ENCODE data around the gene CUX1.

GRCh38 chr7:102077081-102077480 lies 259.7 kb downstream of the CUX1 start:
- TF ChIP-seq, protein P1, sequence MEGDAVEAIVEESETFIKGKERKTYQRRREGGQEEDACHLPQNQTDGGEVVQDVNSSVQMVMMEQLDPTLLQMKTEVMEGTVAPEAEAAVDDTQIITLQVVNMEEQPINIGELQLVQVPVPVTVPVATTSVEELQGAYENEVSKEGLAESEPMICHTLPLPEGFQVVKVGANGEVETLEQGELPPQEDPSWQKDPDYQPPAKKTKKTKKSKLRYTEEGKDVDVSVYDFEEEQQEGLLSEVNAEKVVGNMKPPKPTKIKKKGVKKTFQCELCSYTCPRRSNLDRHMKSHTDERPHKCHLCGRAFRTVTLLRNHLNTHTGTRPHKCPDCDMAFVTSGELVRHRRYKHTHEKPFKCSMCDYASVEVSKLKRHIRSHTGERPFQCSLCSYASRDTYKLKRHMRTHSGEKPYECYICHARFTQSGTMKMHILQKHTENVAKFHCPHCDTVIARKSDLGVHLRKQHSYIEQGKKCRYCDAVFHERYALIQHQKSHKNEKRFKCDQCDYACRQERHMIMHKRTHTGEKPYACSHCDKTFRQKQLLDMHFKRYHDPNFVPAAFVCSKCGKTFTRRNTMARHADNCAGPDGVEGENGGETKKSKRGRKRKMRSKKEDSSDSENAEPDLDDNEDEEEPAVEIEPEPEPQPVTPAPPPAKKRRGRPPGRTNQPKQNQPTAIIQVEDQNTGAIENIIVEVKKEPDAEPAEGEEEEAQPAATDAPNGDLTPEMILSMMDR (IDR thresholded peaks at IDR 0.05) = no peak
- no peak for TF ChIP-seq POLR2A (IDR thresholded peaks at IDR 0.05)
- TF ChIP-seq POLR2AphosphoS5 (IDR thresholded peaks at IDR 0.05) = no peak
- TF ChIP-seq EP300 (IDR thresholded peaks at IDR 0.05; ENCODE audit: low read depth) = no peak
